B cell (primary cell): Measurements from ENCODE around the gene AFAP1L1. TPM values are rescaled to one million over a fixed set of nuclear protein-coding genes. Genes with fewer than 3 reads are reported as not detected.

Experiments used
- ATAC-seq: fragments of 200-7000 bp; cut with Tn5 transposase; one replicate; pipeline ENCODE4 v1.10.0; 2021; ENCODE audit warnings: low read depth, mild to moderate bottlenecking, moderate number of reproducible peaks, moderate library complexity
- CTCF ChIA-PET: fragments of 350-600 bp; sonication (Branson Sonifier 250); formaldehyde crosslinking; loops from one replicate; lab custom pipeline; 2021; ENCODE audit warnings: antibody characterized with exemption, inconsistent platforms; lab: Charles Lee
- POLR2A ChIA-PET: fragments of 350-600 bp; sonication (Branson Sonifier 250); formaldehyde crosslinking; loops from one replicate; lab custom pipeline; 2021; ENCODE audit warnings: antibody characterized with exemption; lab: Charles Lee
- DNase-seq: peaks from one replicate; pipeline ENCODE4 v3.0.0; 2013
- H2AFZ ChIP-seq: 2 replicates; pipeline ENCODE4 v1.6.1; 2012; ENCODE audit warnings: mild to moderate bottlenecking, low read depth, low read length; ENCODE audit not compliant: insufficient read depth, poor library complexity, severe bottlenecking
- H3K27ac ChIP-seq, 2 donors: 1 replicate in 1 of 2; 2 replicates in 1 of 2; pipeline ENCODE4 v1.5.1; 2012 to 2013; ENCODE audit warnings: low read length in 2 of 2, mild to moderate bottlenecking in 2 of 2, moderate library complexity in 1 of 2
- H3K27me3 ChIP-seq, 4 experiments: fragments of 200-600 bp in 1 of 4; sonication (generic) in 1 of 4; replicated peaks in 1 of 4; 1 replicate in 2 of 4; 2 replicates in 2 of 4; pipeline versions ENCODE4 v1.6.1 to v1.7.0; 2013 to 2016; ENCODE audit warnings: low read length in 3 of 4, mild to moderate bottlenecking in 2 of 4, mixed read lengths in 1 of 4, moderate library complexity in 1 of 4; ENCODE audit not compliant: insufficient read depth in 4 of 4, control insufficient read depth in 3 of 4; ENCODE audit errors: control extremely low read depth in 1 of 4
- H3K36me3 ChIP-seq, 2 experiments: replicated peaks in 1 of 2; 1 replicate in 1 of 2; 2 replicates in 1 of 2; pipeline versions ENCODE4 v1.6.1 to v1.7.1; 2013; ENCODE audit warnings: low read length in 1 of 2; ENCODE audit not compliant: insufficient read depth in 2 of 2, control insufficient read depth in 1 of 2; ENCODE audit errors: control extremely low read depth in 1 of 2, extremely low read depth in 1 of 2
- H3K4me1 ChIP-seq, 2 donors: fragments of 200-600 bp in 1 of 2; sonication (generic) in 1 of 2; 1 replicate in 1 of 2; 2 replicates in 1 of 2; pipeline versions ENCODE4 v1.5.1 to v1.6.1; 2013 to 2017; ENCODE audit warnings: low read length in 2 of 2; ENCODE audit not compliant: control insufficient read depth in 2 of 2, insufficient read depth in 2 of 2
- H3K4me2 ChIP-seq: replicated peaks from 2 replicates; pipeline ENCODE3; 2012; ENCODE audit warnings: mild to moderate bottlenecking, low read depth, low read length; ENCODE audit not compliant: poor library complexity, severe bottlenecking
- H3K4me3 ChIP-seq, 5 experiments: fragments of 200-600 bp in 1 of 5; sonication (generic) in 1 of 5; 1 replicate in 3 of 5; 2 replicates in 2 of 5; pipeline versions ENCODE4 v1.5.1 to v1.7.0; 2011 to 2016; ENCODE audit warnings: low read length in 4 of 5, mild to moderate bottlenecking in 4 of 5, low read depth in 2 of 5, control low read depth in 1 of 5, moderate library complexity in 1 of 5; ENCODE audit not compliant: insufficient read depth in 1 of 5; ENCODE audit errors: control extremely low read depth in 1 of 5, extremely low read depth in 1 of 5
- H3K79me2 ChIP-seq: fragments of 200-600 bp; sonication (generic); one replicate; pipeline ENCODE4 v1.6.0; 2016; ENCODE audit warnings: low read length; ENCODE audit not compliant: control insufficient read depth, insufficient read depth
- H3K9ac ChIP-seq: fragments of 200-600 bp; sonication (generic); 2 replicates; pipeline ENCODE4 v1.6.1; 2017; ENCODE audit warnings: mild to moderate bottlenecking, low read length, moderate library complexity
- H3K9me3 ChIP-seq, 3 donors: one replicate each; pipeline versions ENCODE4 v1.6.1 to v1.7.1; 2013; ENCODE audit warnings: low read length in 2 of 3; ENCODE audit not compliant: control insufficient read depth in 2 of 3, insufficient read depth in 1 of 3; ENCODE audit errors: control extremely low read depth in 1 of 3
- H4K20me1 ChIP-seq: 2 replicates; pipeline ENCODE4 v1.6.0; 2012; ENCODE audit warnings: mild to moderate bottlenecking, low read length; ENCODE audit not compliant: insufficient read depth, control insufficient read depth, poor library complexity, severe bottlenecking
- H3K27ac Mint-ChIP-seq: one replicate; pipeline ENCODE4 v1.8.0; 2021; ENCODE audit warnings: mixed read lengths
- H3K27me3 Mint-ChIP-seq: one replicate; pipeline ENCODE4 v1.8.0; 2021; ENCODE audit warnings: mixed read lengths
- H3K4me1 Mint-ChIP-seq: one replicate; pipeline ENCODE4 v1.8.0; 2021; ENCODE audit warnings: mixed read lengths
- H3K4me3 Mint-ChIP-seq: one replicate; pipeline ENCODE4 v1.8.0; 2021; ENCODE audit warnings: mixed read lengths
- H3K9me3 Mint-ChIP-seq: one replicate; pipeline ENCODE4 v1.8.0; 2022; ENCODE audit warnings: mixed read lengths; ENCODE audit not compliant: insufficient read depth
- EZH2 ChIP-seq: IDR thresholded peaks from 2 replicates; pipeline ENCODE4 v1.6.1; 2012; ENCODE audit warnings: borderline replicate concordance, low read depth, mild to moderate bottlenecking, moderate library complexity, low read length; ENCODE audit not compliant: insufficient read depth, poor library complexity, severe bottlenecking
- WGBS: methylation state at CpG from one replicate; pipeline ENCODE4 v1.1.5; 2013; ENCODE audit warnings: missing lambda C conversion rate; ENCODE audit not compliant: insufficient coverage; 5-methylcytosine and 5-hydroxymethylcytosine counted together
- intact Hi-C: fragments of 100-400 bp; cut with micrococcal nuclease; formaldehyde crosslinking; loops from one replicate; pipeline ENCODE4 v1.10.0; 2022
- polyA plus RNA-seq: library from polyadenylated mRNA; depleted of rRNA; stranded (reverse); fragments of >200 nt; gene quantifications from 2 replicates; pipeline ENCODE4 v1.2.3, GENCODE V29; 2012
- total RNA-seq, 2 donors: library from RNA; stranded (reverse); fragments of 120-200 nt in 1 of 2; gene quantifications; 1 replicate in 1 of 2; 2 replicates in 1 of 2; pipeline versions ENCODE4 v1.2.3 to v1.2.4, GENCODE V29; 2013 to 2022
- TF ChIP-seq, protein P1 (sequence below): fragments of 200-600 bp; IDR thresholded peaks from one replicate; pipeline ENCODE4 v1.8.0; 2022; ENCODE audit warnings: antibody characterized with exemption, mild to moderate bottlenecking

Gene AFAP1L1
- total and polyA plus RNA-seq, 2 donors (not counting 1 experiment from before 2014, with no cell fraction given): not detected

DNA sequence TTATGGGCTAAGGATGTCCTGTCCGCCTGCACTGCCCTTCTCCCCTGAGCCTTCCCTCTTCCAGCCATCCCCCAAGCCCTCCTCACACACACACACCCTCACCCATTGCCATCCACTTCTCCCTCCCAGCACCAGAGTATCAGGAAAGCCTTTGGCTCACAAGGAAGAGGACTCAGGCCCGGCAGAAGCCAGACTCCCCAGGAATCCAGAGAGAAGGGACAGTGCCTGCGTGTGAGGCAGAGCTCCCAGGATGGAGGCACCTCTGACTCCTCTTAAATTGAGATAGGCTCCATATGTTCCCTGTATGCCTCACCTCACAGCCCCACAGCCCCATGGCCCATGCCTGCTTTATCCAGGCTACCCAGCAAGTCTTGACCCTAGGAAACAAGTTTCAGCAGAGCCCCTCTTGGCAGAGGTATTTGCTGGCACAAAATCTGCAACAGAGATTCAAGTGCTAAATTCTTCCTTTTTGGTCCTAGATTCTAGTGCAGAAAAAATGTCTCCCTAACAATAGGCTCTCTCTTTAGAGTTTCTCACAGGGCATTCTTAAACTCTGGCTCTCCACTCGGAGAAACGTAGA is 106.7 kb downstream of the AFAP1L1 start:
- Histone ChIP-seq H3K27me3 (no peaks in the 10 kb centered on the region), H3K4me3 (no peak overlapping the region), H3K36me3 (no peaks in the 10 kb centered on the region), H3K27ac (no peak overlapping the region), H3K4me2 (no peak overlapping the region), H3K9me3 (peaks cover 0 to 3% (median 0%) of the 10 kb centered on the region in 3 donors), H3K4me1 (peaks cover 0 to 5% of the 10 kb centered on the region in 2 donors), H3K9ac (no peak overlapping the region), H3K79me2 (no peaks in the 10 kb centered on the region), H4K20me1 (no peaks in the 10 kb centered on the region), H2AFZ (no peak overlapping the region)
- Mint-ChIP-seq H3K4me1 (peaks cover 2% of the 10 kb centered on the region), H3K4me3 (no peak overlapping the region), H3K9me3 (no peaks in the 10 kb centered on the region), H3K27ac (no peak overlapping the region), H3K27me3 (no peaks in the 10 kb centered on the region)
- ATAC-seq (no peak), DNase-seq (no peak)
- intact Hi-C loops: no loop called here
- POLR2A ChIA-PET: no interaction called here
- CTCF ChIA-PET: interaction anchor here (1.3 to 7.8 kb wide), 2 partner anchors 183 to 186 kb away, joined by 4 to 67 read pairs; no protein-coding TSS in a partner anchor
- WGBS: 92% methylated on average over 4 of the region's 5 CpGs
- TF ChIP-seq, protein P1, sequence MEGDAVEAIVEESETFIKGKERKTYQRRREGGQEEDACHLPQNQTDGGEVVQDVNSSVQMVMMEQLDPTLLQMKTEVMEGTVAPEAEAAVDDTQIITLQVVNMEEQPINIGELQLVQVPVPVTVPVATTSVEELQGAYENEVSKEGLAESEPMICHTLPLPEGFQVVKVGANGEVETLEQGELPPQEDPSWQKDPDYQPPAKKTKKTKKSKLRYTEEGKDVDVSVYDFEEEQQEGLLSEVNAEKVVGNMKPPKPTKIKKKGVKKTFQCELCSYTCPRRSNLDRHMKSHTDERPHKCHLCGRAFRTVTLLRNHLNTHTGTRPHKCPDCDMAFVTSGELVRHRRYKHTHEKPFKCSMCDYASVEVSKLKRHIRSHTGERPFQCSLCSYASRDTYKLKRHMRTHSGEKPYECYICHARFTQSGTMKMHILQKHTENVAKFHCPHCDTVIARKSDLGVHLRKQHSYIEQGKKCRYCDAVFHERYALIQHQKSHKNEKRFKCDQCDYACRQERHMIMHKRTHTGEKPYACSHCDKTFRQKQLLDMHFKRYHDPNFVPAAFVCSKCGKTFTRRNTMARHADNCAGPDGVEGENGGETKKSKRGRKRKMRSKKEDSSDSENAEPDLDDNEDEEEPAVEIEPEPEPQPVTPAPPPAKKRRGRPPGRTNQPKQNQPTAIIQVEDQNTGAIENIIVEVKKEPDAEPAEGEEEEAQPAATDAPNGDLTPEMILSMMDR: no peak
- TF ChIP-seq EZH2: no peak

DNA sequence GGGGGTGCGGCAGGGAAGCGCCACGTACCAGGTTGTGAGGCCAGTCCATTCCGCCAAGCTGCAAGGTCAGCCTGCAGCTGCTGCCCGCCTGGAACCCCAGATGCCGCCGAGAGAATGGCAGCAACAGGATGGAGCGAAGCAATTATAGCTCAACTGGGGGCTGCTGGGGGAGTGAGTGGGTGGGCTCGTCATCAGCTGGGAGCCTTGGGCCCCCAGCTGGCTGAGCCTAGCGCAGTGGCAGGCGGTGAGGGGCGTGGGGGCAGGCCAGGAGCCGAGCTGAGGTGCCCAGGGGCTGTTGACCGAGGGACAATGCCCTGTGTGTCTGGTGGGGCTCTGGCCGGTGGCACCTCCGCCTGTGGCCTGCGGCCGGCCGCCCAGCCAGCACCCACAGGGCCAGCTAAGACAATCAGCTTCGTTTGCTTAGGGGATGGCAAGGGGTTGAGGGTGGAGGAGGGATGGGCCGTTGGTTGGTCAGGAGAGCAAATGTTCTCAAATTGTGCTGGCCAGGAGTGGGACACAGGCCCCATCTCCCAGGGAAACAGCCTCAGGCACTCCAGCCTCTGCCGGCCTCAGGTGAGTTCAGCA is 107.6 kb downstream of the AFAP1L1 start, which contains the start of gene IL17B:
IL17B (minus strand) TSS at position 116 of the 585 bp plus-strand sequence; CDS start at position 49, 67 bp downstream.
- Histone ChIP-seq H3K27me3 (no peaks in the 10 kb centered on the region), H3K9me3 (peaks cover 0 to 3% (median 0%) of the 10 kb centered on the region in 3 donors), H3K4me1 (peaks cover 0 to 5% of the 10 kb centered on the region in 2 donors), H3K4me3 (no peak within 1 kb of the TSS), H3K79me2 (no peaks in the 10 kb centered on the region), H4K20me1 (no peaks in the 10 kb centered on the region), H2AFZ (no peak within 1 kb of the TSS), H3K36me3 (no peaks in the 10 kb centered on the region), H3K9ac (no peak within 1 kb of the TSS), H3K4me2 (no peak within 1 kb of the TSS), H3K27ac (no peak within 1 kb of the TSS)
- peaks cover 2% of the 10 kb centered on the region for H3K4me1 Mint-ChIP-seq
- H3K27me3 Mint-ChIP-seq: no peaks in the 10 kb centered on the region
- TF ChIP-seq, protein P1: no peak
- TF ChIP-seq EZH2: no peak
- DNase-seq (no peak), ATAC-seq (no peak)
- H3K4me3 Mint-ChIP-seq: no peak within 1 kb of the TSS
- H3K9me3 Mint-ChIP-seq: no peaks in the 10 kb centered on the region
- no peak within 1 kb of the TSS for H3K27ac Mint-ChIP-seq
- CTCF ChIA-PET: interaction anchor here (1.0 to 7.8 kb wide), 3 partner anchors 140 to 185 kb away, joined by 4 to 67 read pairs (median 4); no protein-coding TSS in a partner anchor
- WGBS: 89% methylated on average over 19 of the region's 22 CpGs
- POLR2A ChIA-PET: no interaction called here
- intact Hi-C loops: no loop called here
